HepG2 (cell line): Measurements from ENCODE around the gene GABRB1. TPM values are rescaled to one million over a fixed set of nuclear protein-coding genes. Genes with fewer than 3 reads are reported as not detected.

Source experiments
- ATAC-seq: fragments of 200-7000 bp; cut with Tn5 transposase; 3 replicates; pipeline ENCODE4 v1.9.1; 2020; ENCODE audit warnings: mild to moderate bottlenecking, moderate library complexity
- BruUV-seq: library from RNA; stranded (reverse); fragments of 400-500 nt; replicated peaks from 2 replicates; lab custom pipeline; 2021; lab: Mats Ljungman, UMichigan
- CTCF ChIA-PET: fragments of 300-600 bp; formaldehyde crosslinking; extraction: SDS; loops from one replicate; lab custom pipeline; 2021; ENCODE audit warnings: low total read pairs, inconsistent platforms, low intra/inter-chr PET ratio; lab: Yijun Ruan, JAX
- POLR2A ChIA-PET: fragments of 350-600 bp; sonication (Branson Sonifier 250); formaldehyde crosslinking; loops from one replicate; lab custom pipeline; 2020; ENCODE audit warnings: antibody characterized with exemption, inconsistent platforms; lab: Yijun Ruan, JAX
- DNase-seq: peaks from one replicate; pipeline ENCODE4 v3.0.0-alpha.2; 2015; ENCODE audit warnings: low spot score
- FAIRE-seq: peaks from 3 replicates; lab custom pipeline; 2011; peaks lifted over from hg19 to GRCh38; lab: Jason Lieb, UNC
- H2AFZ ChIP-seq: one replicate; pipeline ENCODE4 v1.6.1; 2011; ENCODE audit warnings: low read length, inconsistent platforms
- H3K27ac ChIP-seq: fragments of 300-600 bp; 3 replicates; pipeline ENCODE4 v1.8.0; 2011; ENCODE audit warnings: mixed run types, mild to moderate bottlenecking, mixed read lengths, low read length, inconsistent platforms; ENCODE audit not compliant: insufficient read depth; ENCODE audit errors: extremely low read length
- H3K27me3 ChIP-seq, 2 experiments: fragments of 200-600 bp in 1 of 2; 2 replicates in 1 of 2; 3 replicates in 1 of 2; pipeline versions ENCODE4 v1.6.0 to v1.8.0; 2011; ENCODE audit warnings: low read length in 2 of 2, mild to moderate bottlenecking in 2 of 2, moderate library complexity in 2 of 2, inconsistent platforms in 1 of 2; ENCODE audit not compliant: insufficient read depth in 2 of 2, control insufficient read depth in 1 of 2
- H3K36me3 ChIP-seq, 2 experiments: fragments of 200-600 bp in 1 of 2; replicated peaks in 1 of 2; 2 replicates in 1 of 2; 3 replicates in 1 of 2; pipeline versions ENCODE4 v1.5.1 to v1.8.0; 2011; ENCODE audit warnings: low read length in 2 of 2, inconsistent platforms in 1 of 2; ENCODE audit not compliant: insufficient read depth in 2 of 2, control insufficient read depth in 1 of 2
- H3K4me1 ChIP-seq: 2 replicates; pipeline ENCODE4 v1.5.1; 2012; ENCODE audit warnings: low read length, inconsistent platforms; ENCODE audit not compliant: insufficient read depth
- H3K4me2 ChIP-seq: 2 replicates; pipeline ENCODE4 v1.6.0; 2011; ENCODE audit warnings: low read depth, low read length, inconsistent platforms
- H3K4me3 ChIP-seq, 3 experiments: fragments of 200-600 bp in 1 of 3; sonication (generic), shearing (Covaris generic) in 1 of 3; replicated peaks in 1 of 3; 2 replicates each; pipeline ENCODE4 v1.5.1; 2011 to 2016; ENCODE audit warnings: low read length in 3 of 3, inconsistent platforms in 2 of 3, low read depth in 2 of 3, mild to moderate bottlenecking in 2 of 3, control low read depth in 1 of 3, mixed read lengths in 1 of 3; ENCODE audit not compliant: insufficient read depth in 1 of 3
- H3K79me2 ChIP-seq: one replicate; pipeline ENCODE4 v1.6.1; 2011; ENCODE audit warnings: low read length, inconsistent platforms; ENCODE audit not compliant: insufficient read depth
- H3K9ac ChIP-seq: 2 replicates; pipeline ENCODE4 v1.6.0; 2011; ENCODE audit warnings: mild to moderate bottlenecking, low read depth, low read length, inconsistent platforms; ENCODE audit not compliant: insufficient read depth
- H3K9me3 ChIP-seq: 2 replicates; pipeline ENCODE4 v1.5.1; 2012; ENCODE audit warnings: mild to moderate bottlenecking, low read length
- H4K20me1 ChIP-seq: 2 replicates; pipeline ENCODE4 v1.6.0; 2011; ENCODE audit warnings: inconsistent platforms, mild to moderate bottlenecking, low read length, moderate library complexity; ENCODE audit not compliant: insufficient read depth
- ATF5 ChIP-seq: sonication (generic); formaldehyde crosslinking; IDR thresholded peaks from 2 replicates; pipeline ENCODE4 v1.4.0; 2020; ENCODE audit warnings: mild to moderate bottlenecking, low read depth, missing genetic modification reagents
- FOXC1 ChIP-seq: sonication (generic); formaldehyde crosslinking; IDR thresholded peaks from 2 replicates; pipeline ENCODE4 v1.8.0; 2022; ENCODE audit warnings: mild to moderate bottlenecking, missing genetic modification reagents, borderline replicate concordance
- NFIC ChIP-seq: IDR thresholded peaks from 2 replicates; pipeline ENCODE4 v1.6.1; 2012; ENCODE audit warnings: mild to moderate bottlenecking, low read length, inconsistent platforms
- PHF8 ChIP-seq: sonication (generic); formaldehyde crosslinking; IDR thresholded peaks from 2 replicates; pipeline ENCODE4 v1.5.0; 2020; ENCODE audit warnings: missing genetic modification reagents
- RARA ChIP-seq: IDR thresholded peaks from 2 replicates; pipeline ENCODE4 v1.6.1; 2016; ENCODE audit warnings: missing genetic modification reagents, missing compliant biosample characterization
- XRCC5 ChIP-seq: fragments of 200-400 bp; formaldehyde crosslinking; optimal IDR thresholded peaks from 2 replicates; pipeline ENCODE3; 2017; ENCODE audit warnings: mild to moderate bottlenecking, low read length
- ZBTB40 ChIP-seq, 2 experiments: fragments of 450-650 bp in 1 of 2; sonication (generic) in 1 of 2; formaldehyde crosslinking in 1 of 2; IDR thresholded peaks; 2 replicates each; pipeline versions ENCODE4 v1.6.1 to v1.8.0; 2016 to 2022; ENCODE audit warnings: antibody characterized with exemption in 1 of 2, mild to moderate bottlenecking in 1 of 2, missing genetic modification reagents in 1 of 2
- ZNF503 ChIP-seq: sonication (generic); formaldehyde crosslinking; IDR thresholded peaks from 2 replicates; pipeline ENCODE4 v1.4.0; 2020; ENCODE audit warnings: missing genetic modification reagents
- ZNF550 ChIP-seq: sonication (generic); formaldehyde crosslinking; IDR thresholded peaks from 2 replicates; pipeline ENCODE4 v1.4.0; 2020; ENCODE audit warnings: mild to moderate bottlenecking, missing genetic modification reagents, borderline replicate concordance
- ZNF788 ChIP-seq: sonication (generic); formaldehyde crosslinking; IDR thresholded peaks from 2 replicates; pipeline ENCODE4 v1.5.0; 2020; ENCODE audit warnings: mild to moderate bottlenecking, missing genetic modification reagents, borderline replicate concordance
- WGBS: methylation state at CpG from one replicate; pipeline ENCODE4 v1.1.6; 2017; ENCODE audit warnings: low lambda C conversion rate; 5-methylcytosine and 5-hydroxymethylcytosine counted together
- in situ Hi-C: cut with HindIII; loops from 2 replicates; pipeline ENCODE4 v1.10.0; 2017; ENCODE audit warnings: low pct_unique_long_range_greater_than_20kb; ENCODE audit not compliant: extremely low pct_ligation_motif_present
- intact Hi-C: fragments of 100-400 bp; cut with micrococcal nuclease; formaldehyde crosslinking; loops from one replicate; pipeline ENCODE4 v1.10.0; 2022; ENCODE audit not compliant: unreplicated experiment
- polyA plus RNA-seq, 8 experiments: library from polyadenylated mRNA; depleted of rRNA in 3 of 8; stranded (reverse) in 7 of 8; unstranded in 1 of 8; fragments of >200 nt; fragmentation: Illumina TruSeq in 4 of 8; extraction: Trizol in 4 of 8; gene quantifications; 2 replicates each; pipeline versions ENCODE4 v1.2.1 to v1.2.3, GENCODE V29; 2011 to 2016; ENCODE audit warnings: low read depth in 4 of 8, missing spikeins in 1 of 8, mixed read lengths in 1 of 8; ENCODE audit not compliant: insufficient read depth in 1 of 8
- total RNA-seq, 5 experiments: library from RNA; depleted of rRNA; stranded (reverse); fragments of >200 nt; fragmentation: Illumina TruSeq; extraction: Trizol; gene quantifications; 2 replicates each; pipeline ENCODE4 v1.2.3, GENCODE V29; 2016; ENCODE audit warnings: low read depth in 1 of 5

GABRB1 gene
- total and polyA plus RNA-seq, 2 of the 13 experiments (the other 11 are each of a cell fraction or from before 2014, with no cell fraction given) = not detected

- TF ChIP-seq ZBTB40 (IDR thresholded peaks at IDR 0.05) (no peak), ZBTB40 (CRISPR knock-in tag; IDR thresholded peaks at IDR 0.05) (no peak)
- TF ChIP-seq, all 625 proteins: peak for 32
These were observed 1.2 kb downstream of the GABRB1 start (continued) for GRCh38 chr4:47032405-47033106.

GRCh38 chr4:47038263-47038662 lies 6.9 kb downstream of the GABRB1 start:
- DNase-seq (no peak), FAIRE-seq (no peak), ATAC-seq (no peak)
- Histone ChIP-seq H3K36me3 (no peaks in the 10 kb centered on the region), H3K4me3 (no peak overlapping the region), H3K4me1 (no peaks in the 10 kb centered on the region), H3K27ac (no peak overlapping the region), H3K9ac (no peak overlapping the region), H2AFZ (no peak overlapping the region), H3K4me2 (no peak overlapping the region), H3K27me3 (no peaks in the 10 kb centered on the region), H4K20me1 (no peaks in the 10 kb centered on the region), H3K79me2 (no peaks in the 10 kb centered on the region), H3K9me3 (no peaks in the 10 kb centered on the region)
- WGBS = 85% methylated on average over 1 of the region's 1 CpG
- CTCF ChIA-PET = no interaction called here
- in situ Hi-C loops (loop anchor here (10.0 kb wide), 1 partner anchor 103 kb away; no protein-coding TSS in a partner anchor), intact Hi-C loops (loop anchor here (10.0 kb wide), 1 partner anchor 347 kb away; no protein-coding TSS in a partner anchor)
- no TSS peak for BruUV-seq
- POLR2A ChIA-PET = no interaction called here
- TF ChIP-seq ATF5 (CRISPR knock-in tag) = no peak
- no peak for TF ChIP-seq PHF8
- no peak for TF ChIP-seq RARA
- TF ChIP-seq NFIC = no peak
- no peak for TF ChIP-seq ZNF550 (CRISPR knock-in tag)
- TF ChIP-seq FOXC1 (CRISPR knock-in tag) = no peak
- TF ChIP-seq ZNF788 = no peak
- TF ChIP-seq XRCC5 = no peak
- no peak for TF ChIP-seq ZNF503
